Fibroblast of peridontal ligament (primary cell): Measurements from ENCODE around the gene HNRNPK.
A peak's percentile ranks its signal among the peaks of the same experiment; 100 is the strongest.
"Not testable (repeated sequence)": the region's sequence is repeated elsewhere in the genome, so short reads cannot be mapped to it uniquely, and the experiment has no call there.

Experiments
- DNase-seq: peaks from one replicate; pipeline ENCODE4 v3.0.0-alpha.2; 2010; ENCODE audit errors: extremely low read depth

HNRNPK gene

DNA sequence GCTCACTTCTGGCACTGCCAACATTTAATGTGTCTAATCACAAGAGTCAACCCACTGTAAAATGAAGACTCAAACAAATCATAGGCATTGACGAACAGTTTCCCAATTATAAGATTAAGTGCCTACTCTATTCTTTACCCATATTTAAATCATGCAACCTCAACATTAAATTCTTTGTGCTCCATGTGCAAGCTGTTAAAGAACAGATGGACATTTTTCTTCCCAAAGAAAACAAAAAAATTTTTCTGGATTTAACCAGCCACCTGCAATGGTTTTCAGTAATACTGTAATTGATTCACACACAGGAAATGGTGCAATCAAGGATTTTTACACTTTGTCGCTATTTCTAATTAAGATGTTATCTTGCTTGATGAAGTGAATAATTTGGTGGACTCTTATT, 3.6 kb downstream of the HNRNPK start:
- DNase-seq, result no peak

DNA sequence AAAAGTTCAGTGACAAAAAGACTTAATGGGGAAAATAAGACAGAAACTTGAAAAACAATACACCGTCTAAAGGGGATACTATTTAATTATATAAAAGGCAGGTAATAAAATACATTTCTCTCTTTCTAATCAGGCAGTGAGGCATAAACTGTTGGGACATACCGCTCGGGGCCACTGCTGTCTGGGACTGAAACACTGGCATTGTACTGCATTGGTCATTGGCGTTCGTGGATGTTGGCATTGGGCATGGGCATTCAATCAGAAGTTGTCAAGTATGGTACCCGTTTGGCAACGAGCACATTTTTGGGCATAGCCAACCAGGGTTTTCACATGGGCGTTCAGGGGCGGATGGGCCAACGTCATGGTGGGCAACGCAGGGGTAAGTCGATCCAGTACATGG, 4.7 kb downstream of the HNRNPK start:
- no peak for DNase-seq

DNA sequence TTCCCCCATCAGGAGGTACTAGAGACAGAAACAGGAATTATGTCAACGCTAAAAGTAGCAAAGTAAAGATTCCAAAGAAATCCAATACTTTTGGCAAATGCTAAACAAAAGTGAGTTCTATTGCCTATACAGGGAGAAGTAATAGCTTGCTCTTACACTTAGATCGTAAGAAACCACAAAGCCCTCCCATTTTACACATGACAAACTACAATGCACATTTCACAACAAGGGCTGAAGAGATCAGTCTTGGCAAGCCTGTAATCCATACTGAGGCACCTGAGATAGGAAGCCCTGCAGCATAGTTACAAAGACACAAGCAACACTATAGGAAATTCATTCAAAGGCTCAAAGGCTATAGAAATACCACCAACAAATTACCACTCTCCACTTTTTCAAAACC, 7.7 kb downstream of the HNRNPK start:
- DNase-seq, result peak; percentile 52

DNA sequence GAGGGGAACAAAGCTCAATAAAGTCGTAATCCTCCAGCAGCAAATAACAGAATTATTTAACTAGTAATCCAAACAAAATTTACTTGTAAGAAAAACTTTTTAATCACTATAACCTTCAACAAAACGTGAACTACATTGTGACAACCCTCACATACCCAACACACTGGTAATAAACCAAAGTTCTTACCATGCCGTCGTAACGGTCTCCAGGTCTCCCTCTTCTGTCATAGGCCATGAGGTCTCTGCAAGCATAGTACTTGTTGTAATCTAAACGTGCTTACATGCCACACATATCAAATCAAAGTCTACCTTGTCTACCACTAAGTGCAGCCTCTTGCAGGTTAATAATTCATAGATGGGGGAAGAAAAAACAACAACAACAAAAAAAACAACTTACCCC, 8.5 kb downstream of the HNRNPK start:
- no peak for DNase-seq

DNA sequence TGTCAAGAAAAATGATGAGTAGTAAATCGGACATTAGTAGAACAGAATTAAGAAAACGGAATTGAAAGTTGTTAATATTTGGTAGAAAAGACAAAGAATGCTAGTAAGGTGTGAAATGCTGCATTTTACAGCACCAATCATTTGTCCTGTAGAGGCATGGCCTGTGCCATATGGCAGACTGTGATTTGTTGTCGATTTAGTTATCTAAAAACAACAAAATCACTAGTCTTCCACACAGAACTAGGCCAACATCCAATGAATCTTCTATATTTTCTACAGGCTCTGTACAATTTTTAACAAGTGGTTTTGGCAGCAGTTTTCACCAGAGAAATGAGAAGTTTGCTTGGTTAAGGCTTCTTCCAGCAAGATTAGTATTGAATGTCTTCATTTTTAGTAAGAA, 10.4 kb downstream of the HNRNPK start:
- DNase-seq, result no peak

- no peak for DNase-seq
Measured at GRCh38 chr9:83967073-83967472, 12.9 kb downstream of the HNRNPK start.

GRCh38 chr9:83966209-83966582, 13.8 kb downstream of the HNRNPK start:
- DNase-seq, result no peak

DNA sequence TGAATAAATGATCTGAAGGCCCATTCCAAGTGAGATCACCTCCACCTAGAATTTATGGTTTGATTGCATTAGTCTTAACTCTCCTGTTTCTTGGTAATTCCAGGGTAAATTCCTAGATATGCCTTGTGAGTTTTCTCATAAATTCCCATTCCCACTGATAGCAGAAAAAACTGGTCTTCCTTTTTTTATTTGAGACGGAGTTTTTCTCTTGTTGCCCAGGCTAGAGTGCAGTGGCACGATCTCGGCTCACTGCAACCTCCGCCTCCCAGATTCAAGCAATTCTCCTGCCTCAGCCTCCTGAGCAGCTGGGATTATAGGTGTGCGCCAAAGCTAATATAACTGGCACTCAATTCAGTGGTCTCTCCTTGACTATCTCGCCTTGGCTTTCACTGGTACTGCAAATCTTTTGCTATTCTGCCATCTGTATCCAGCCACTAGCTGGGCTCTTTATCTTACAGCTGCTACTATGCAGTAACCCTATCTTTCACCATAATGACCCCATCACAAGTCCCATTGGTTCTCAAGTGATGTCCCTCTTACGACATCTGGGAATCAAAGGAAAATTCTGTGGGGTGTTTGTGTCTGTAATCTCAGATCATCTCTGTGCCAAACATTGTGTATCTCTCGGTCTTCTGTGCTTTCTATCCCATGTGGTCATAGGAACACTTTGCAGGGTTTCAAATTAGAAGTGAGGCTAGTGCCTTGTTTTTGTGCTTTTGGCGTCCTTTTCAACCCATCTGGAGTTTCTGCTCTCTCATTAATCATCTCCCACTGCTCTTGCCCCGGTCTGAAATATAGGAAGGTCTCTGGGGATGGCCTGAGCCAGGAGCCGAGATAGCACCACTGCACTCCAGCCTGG, 14.4 kb downstream of the HNRNPK start:
- peak; percentile 50 for DNase-seq

DNA sequence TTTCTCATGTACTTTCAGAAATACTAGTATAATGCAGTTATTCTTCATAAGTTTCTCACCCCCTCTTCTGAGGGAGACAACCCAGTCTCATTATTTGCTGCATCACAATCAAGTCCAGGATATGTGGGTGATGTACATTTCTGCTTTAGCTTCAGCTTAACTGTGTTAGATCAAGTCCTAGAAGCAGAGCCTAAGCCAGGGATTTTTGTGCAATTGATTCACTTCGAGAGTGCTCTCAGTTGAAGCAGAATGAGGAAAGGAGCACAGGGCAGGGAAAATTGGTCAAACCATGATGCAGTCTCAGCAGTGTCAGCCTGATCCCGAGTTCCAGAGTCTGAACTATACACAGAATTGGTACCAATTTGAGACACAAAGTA, 15.1 kb downstream of the HNRNPK start:
- DNase-seq, result peak; percentile 54

DNA sequence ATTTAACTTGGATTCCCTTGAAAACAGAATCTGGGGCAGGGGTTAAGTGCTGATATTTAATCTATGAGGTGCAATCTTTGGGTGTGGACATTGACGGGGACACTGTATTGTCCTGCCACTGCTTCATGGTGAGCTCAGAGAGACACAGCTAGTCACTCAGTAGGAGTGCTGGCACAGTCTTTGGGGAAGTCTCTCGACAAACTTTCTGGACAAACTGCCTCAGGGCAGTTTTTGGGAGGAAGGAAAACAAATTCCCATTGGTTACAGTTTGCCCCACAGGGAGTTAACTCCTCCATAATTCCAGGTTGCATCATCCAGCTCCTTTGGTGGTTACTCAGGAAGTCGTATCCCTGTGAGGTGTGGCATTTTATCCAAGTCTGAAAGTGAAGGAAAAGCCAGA, 17.9 kb downstream of the HNRNPK start:
- DNase-seq, result peak; percentile 49

DNA sequence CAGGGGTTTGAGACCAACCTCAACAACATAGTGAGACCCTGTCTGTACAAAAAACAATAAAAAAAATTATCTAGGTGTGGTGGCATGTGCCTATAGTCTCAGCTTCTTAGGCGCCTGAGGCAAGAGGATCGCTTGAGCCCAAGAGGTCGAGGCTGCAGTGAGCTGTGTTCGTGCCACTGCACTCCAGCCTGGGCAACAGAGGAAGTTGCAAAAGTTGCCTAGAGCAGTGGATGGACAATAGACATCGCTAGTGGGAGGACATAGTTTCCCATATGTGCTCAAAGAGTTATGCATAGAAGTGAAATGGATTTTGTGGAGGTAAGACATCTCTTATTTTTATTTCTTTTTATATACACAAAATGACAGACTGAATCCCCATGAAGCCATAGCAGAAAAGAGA, 19.0 kb downstream of the HNRNPK start:
- DNase-seq, result no peak

GRCh38 chr9:83959061-83959460, 21.0 kb downstream of the HNRNPK start:
- DNase-seq, result peak; percentile 93

DNA sequence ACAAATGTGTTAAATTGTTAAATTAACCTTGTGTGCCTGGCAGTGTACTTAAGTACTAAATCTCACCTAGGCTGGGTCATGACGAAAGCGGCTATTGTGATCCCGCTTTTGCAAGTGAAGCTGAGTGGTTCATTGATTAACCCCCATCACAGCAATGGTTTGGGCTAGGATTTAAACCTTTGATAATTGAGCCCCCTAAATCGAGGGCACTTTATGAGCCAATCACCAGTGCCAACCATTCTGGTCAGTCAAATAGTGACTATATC, 22.8 kb downstream of the HNRNPK start:
- DNase-seq, result no peak

DNA sequence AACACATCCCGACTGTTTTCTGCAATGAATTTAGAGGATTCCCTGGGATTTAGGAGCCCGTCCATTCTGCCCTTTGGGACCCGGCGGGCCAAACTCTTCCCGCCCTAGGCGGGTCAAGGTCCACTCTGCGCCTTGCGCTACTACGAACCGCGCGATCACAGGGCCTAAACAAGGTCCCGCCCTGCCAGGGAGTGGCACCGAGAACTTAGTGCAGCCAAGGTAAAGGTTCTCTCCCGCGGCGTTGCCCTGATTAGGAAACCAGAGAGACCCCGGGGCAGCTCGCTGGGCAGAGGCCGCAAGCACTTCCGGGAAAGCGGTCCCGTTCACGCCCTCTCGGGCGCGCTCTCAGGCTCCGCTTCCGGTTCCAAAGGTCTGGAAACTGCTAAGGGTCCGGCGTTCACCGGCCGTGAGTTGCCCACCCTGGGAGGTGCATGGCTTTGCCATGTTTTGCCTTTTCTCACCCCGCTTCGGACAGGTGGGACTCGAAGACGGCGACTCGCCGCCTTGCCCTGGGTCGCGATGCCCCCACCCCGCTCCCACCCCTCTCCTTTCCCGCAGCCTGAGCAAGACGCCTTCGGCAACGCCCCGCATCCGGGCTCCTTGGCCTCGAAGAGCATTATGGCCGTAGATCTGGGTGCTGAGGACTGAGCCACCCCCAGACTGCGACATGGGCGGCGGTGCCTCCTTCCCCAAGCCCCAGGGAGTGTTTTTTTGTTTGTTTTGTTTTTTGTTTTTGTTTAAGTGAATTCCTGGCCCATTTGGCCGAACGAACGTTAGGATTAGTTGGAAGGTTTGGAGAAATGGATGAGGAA, 23.4 kb downstream of the HNRNPK start:
- peak; percentile 57 for DNase-seq

- DNase-seq, result no peak
Measured at GRCh38 chr9:83956086-83956435, 24.0 kb downstream of the HNRNPK start.

GRCh38 chr9:83948096-83948495, 31.9 kb downstream of the HNRNPK start:
- DNase-seq, result not testable (repeated sequence)

GRCh38 chr9:83940590-83941303, 39.3 kb downstream of the HNRNPK start:
- DNase-seq, result no peak

GRCh38 chr9:83937861-83938455, 42.1 kb downstream of the HNRNPK start:
- peak; percentile 79 for DNase-seq

DNA sequence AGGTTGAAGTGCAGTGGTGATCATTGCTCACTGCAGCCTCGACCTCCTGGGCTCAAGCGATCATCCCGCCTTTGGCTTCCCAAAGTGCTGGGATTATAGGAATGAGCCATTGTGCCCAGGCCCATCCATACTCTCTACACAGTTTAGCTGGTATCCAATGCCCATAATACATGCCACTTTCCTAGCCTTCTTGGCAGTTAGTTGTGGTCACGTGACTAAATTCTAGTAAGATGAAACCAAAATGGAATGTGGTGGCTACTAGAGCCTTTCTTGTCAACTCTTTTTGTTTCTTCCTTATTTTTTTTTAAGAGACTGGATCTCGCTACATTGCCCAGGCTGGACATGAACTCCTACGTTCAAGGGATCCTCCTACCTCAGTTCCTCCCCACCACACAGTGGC, 43.5 kb downstream of the HNRNPK start:
- peak; percentile 29 for DNase-seq

- peak; percentile 93 for DNase-seq
Measured at GRCh38 chr9:83935276-83935935, 44.6 kb downstream of the HNRNPK start.

DNA sequence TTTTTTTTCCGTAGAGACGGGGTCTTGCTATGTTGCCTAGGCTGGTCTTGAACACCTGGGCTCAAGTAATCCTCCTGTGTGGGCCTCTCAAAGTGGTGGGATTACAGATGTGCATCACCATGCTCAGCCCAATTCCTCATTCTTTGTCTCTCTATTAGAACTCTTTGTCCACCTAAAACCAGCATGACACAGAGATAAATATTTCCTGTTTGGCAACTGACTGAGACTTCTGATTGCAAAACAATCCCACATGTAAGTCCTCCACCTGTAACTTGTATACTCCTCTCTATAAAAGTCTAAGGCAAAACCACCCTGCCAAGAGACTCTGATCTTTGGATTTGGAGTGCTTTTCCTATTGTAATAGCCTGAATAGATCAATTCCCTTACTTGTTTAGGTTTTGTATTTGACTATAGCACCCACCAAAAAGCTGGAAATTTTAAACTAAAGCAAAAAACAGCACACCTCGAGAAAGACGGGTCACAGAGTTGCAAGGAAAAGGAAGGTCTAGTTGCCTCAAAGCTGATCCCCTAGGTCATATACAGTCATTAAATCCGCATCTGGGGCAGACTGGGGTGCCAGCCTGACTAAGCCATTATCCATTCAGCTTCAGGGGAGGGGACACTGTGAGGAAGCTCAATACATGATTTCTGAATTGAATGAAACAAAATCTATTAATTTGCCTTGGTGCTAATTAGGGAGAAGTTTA, 45.3 kb downstream of the HNRNPK start:
- DNase-seq, result peak; percentile 21
